ENCODE results near the gene MOSMO.

- TF ChIP-seq CTCF (IDR thresholded peaks at IDR 0.05) (no peak), POLR2A (IDR thresholded peaks at IDR 0.05) (no peak)
Observed at GRCh38 chr16:22093331-22093730, 85.4 kb downstream of the MOSMO start.

Data from adrenal gland (tissue), 5 donors.